CD14-positive monocyte (primary cell): Measurements from ENCODE around the gene LIMS2. TPM values are rescaled to one million over a fixed set of nuclear protein-coding genes. Genes with fewer than 3 reads are reported as not detected.

ENCODE experiments used
- DNase-seq, 3 donors: peaks; one replicate each; pipeline ENCODE4 v3.0.0-alpha.2; 2011 to 2022
- H2AFZ ChIP-seq: 2 replicates; pipeline ENCODE4 v1.6.0; 2012; ENCODE audit warnings: mild to moderate bottlenecking, low read depth, low read length, inconsistent platforms; ENCODE audit not compliant: insufficient read depth, poor library complexity, severe bottlenecking
- H3K27ac ChIP-seq, 2 donors: 1 replicate in 1 of 2; 2 replicates in 1 of 2; pipeline ENCODE4 v1.5.1; 2012 to 2013; ENCODE audit warnings: low read length in 2 of 2, control low read depth in 1 of 2, inconsistent platforms in 1 of 2, low read depth in 1 of 2, mild to moderate bottlenecking in 1 of 2
- H3K27me3 ChIP-seq, 2 donors: one replicate each; pipeline versions ENCODE4 v1.6.0 to v1.6.1; 2011 to 2013; ENCODE audit warnings: low read length in 2 of 2; ENCODE audit not compliant: control insufficient read depth in 2 of 2, insufficient read depth in 2 of 2
- H3K36me3 ChIP-seq, 2 donors: replicated peaks in 1 of 2; 1 replicate in 1 of 2; 2 replicates in 1 of 2; pipeline versions ENCODE4 v1.5.1 to v1.6.1; 2012 to 2013; ENCODE audit warnings: low read length in 2 of 2, control low read depth in 1 of 2, inconsistent platforms in 1 of 2, mild to moderate bottlenecking in 1 of 2; ENCODE audit not compliant: insufficient read depth in 2 of 2, control insufficient read depth in 1 of 2
- H3K4me1 ChIP-seq, 2 donors: 1 replicate in 1 of 2; 2 replicates in 1 of 2; pipeline versions ENCODE4 v1.5.1 to v1.6.1; 2012 to 2013; ENCODE audit warnings: low read length in 2 of 2, control low read depth in 1 of 2, inconsistent platforms in 1 of 2, mild to moderate bottlenecking in 1 of 2, moderate library complexity in 1 of 2; ENCODE audit not compliant: insufficient read depth in 2 of 2, control insufficient read depth in 1 of 2
- H3K4me2 ChIP-seq: replicated peaks from 2 replicates; pipeline ENCODE3; 2012; ENCODE audit warnings: low read length, moderate library complexity, mild to moderate bottlenecking; ENCODE audit not compliant: poor library complexity, severe bottlenecking; ENCODE audit errors: extremely low read depth
- H3K4me3 ChIP-seq, 3 experiments: fragments of 200-600 bp in 1 of 3; sonication (generic) in 1 of 3; replicated peaks in 1 of 3; 1 replicate in 2 of 3; 2 replicates in 1 of 3; pipeline ENCODE4 v1.5.1; 2011 to 2013; ENCODE audit warnings: low read length in 3 of 3, mild to moderate bottlenecking in 3 of 3, control low read depth in 2 of 3, low read depth in 2 of 3, inconsistent platforms in 1 of 3, moderate library complexity in 1 of 3
- H3K79me2 ChIP-seq: 2 replicates; pipeline ENCODE4 v1.6.0; 2012; ENCODE audit warnings: mild to moderate bottlenecking, control low read depth, inconsistent platforms, low read length, moderate library complexity; ENCODE audit not compliant: insufficient read depth
- H3K9ac ChIP-seq: 2 replicates; pipeline ENCODE4 v1.6.0; 2017; ENCODE audit warnings: low read length, mild to moderate bottlenecking; ENCODE audit not compliant: insufficient read depth, poor library complexity, severe bottlenecking
- H3K9me3 ChIP-seq, 2 donors: replicated peaks in 1 of 2; 1 replicate in 1 of 2; 2 replicates in 1 of 2; pipeline versions ENCODE4 v1.5.1 to v1.6.1; 2012 to 2013; ENCODE audit warnings: low read length in 2 of 2, control low read depth in 1 of 2; ENCODE audit not compliant: control insufficient read depth in 1 of 2, insufficient read depth in 1 of 2
- H4K20me1 ChIP-seq: 2 replicates; pipeline ENCODE4 v1.6.0; 2012; ENCODE audit warnings: mild to moderate bottlenecking, low read length, control low read depth, moderate library complexity; ENCODE audit not compliant: insufficient read depth
- H3K27ac Mint-ChIP-seq, 7 donors: one replicate each; pipeline ENCODE4 v1.8.0; 2020; ENCODE audit warnings: mild to moderate bottlenecking in 7 of 7, mixed read lengths in 7 of 7, moderate library complexity in 6 of 7, inconsistent platforms in 2 of 7
- H3K27me3 Mint-ChIP-seq, 3 donors: one replicate each; pipeline ENCODE4 v1.8.0; 2021 to 2022; ENCODE audit warnings: low read depth in 3 of 3, mild to moderate bottlenecking in 3 of 3, mixed read lengths in 3 of 3, moderate library complexity in 3 of 3, inconsistent platforms in 1 of 3
- H3K36me3 Mint-ChIP-seq, 2 donors: one replicate each; pipeline ENCODE4 v1.8.0; 2020; ENCODE audit warnings: mixed read lengths in 2 of 2, inconsistent platforms in 1 of 2, mild to moderate bottlenecking in 1 of 2
- H3K4me1 Mint-ChIP-seq: one replicate; pipeline ENCODE4 v1.8.0; 2020; ENCODE audit warnings: mild to moderate bottlenecking, mixed read lengths
- H3K4me3 Mint-ChIP-seq, 2 donors: one replicate each; pipeline ENCODE4 v1.8.0; 2020; ENCODE audit warnings: mild to moderate bottlenecking in 2 of 2, mixed read lengths in 2 of 2, moderate library complexity in 1 of 2
- H3K9me3 Mint-ChIP-seq, 7 donors: one replicate each; pipeline ENCODE4 v1.8.0; 2020 to 2022; ENCODE audit warnings: mixed read lengths in 7 of 7, mild to moderate bottlenecking in 6 of 7, moderate library complexity in 6 of 7, inconsistent platforms in 2 of 7
- CTCF ChIP-seq: fragments of 200-600 bp; IDR thresholded peaks from one replicate; pipeline ENCODE4 v1.8.0; 2022; ENCODE audit warnings: antibody characterized with exemption, mild to moderate bottlenecking
- WGBS: methylation state at CpG from one replicate; pipeline ENCODE4 v1.1.5; 2013; ENCODE audit warnings: missing lambda C conversion rate; ENCODE audit not compliant: insufficient coverage; 5-methylcytosine and 5-hydroxymethylcytosine counted together
- intact Hi-C, 2 donors: fragments of 100-400 bp; cut with micrococcal nuclease; formaldehyde crosslinking; loops; one replicate each; pipeline versions ENCODE4 v1.15.0 to v1.15.1; 2023
- polyA plus RNA-seq, 3 donors: library from polyadenylated mRNA; depleted of rRNA in 1 of 3; unstranded in 2 of 3; stranded (reverse) in 1 of 3; fragments of 300-500 nt in 2 of 3; fragments of >200 nt in 1 of 3; fragmentation: Illumina TruSeq in 2 of 3; gene quantifications; 1 replicate in 2 of 3; 2 replicates in 1 of 3; pipeline ENCODE4 v1.2.3, GENCODE V29; 2012 to 2021

Gene LIMS2
- polyA plus RNA-seq, 3 donors, result 0.13 to 1.3 (median 0.23) TPM

- Mint-ChIP-seq H3K4me1 (peaks cover 9% of the 10 kb centered on the region), H3K27me3 (peaks cover 47 to 63% (median 57%) of the 10 kb centered on the region in 3 donors), H3K36me3 (peaks cover 0 to 3% of the 10 kb centered on the region in 2 donors), H3K9me3 (peaks cover 0 to 13% (median 5%) of the 10 kb centered on the region in 7 donors), H3K27ac (no peak overlapping the region), H3K4me3 (peak overlapping the region; percentile 6 to 82)
- Histone ChIP-seq H3K4me2 (no peak overlapping the region), H3K4me1 (no peaks in the 10 kb centered on the region), H3K27me3 (peaks cover 36 to 52% of the 10 kb centered on the region in 2 donors), H3K4me3 (no peak overlapping the region), H3K36me3 (no peaks in the 10 kb centered on the region), H3K79me2 (no peaks in the 10 kb centered on the region), H3K27ac (no peak overlapping the region), H2AFZ (no peak overlapping the region), H3K9me3 (peaks cover 7% of the 10 kb centered on the region in 2 donors), H4K20me1 (no peaks in the 10 kb centered on the region), H3K9ac (no peak overlapping the region)
- WGBS, result 15% methylated on average over 67 of the region's 69 CpGs
- no peak for TF ChIP-seq CTCF
- DNase-seq, result no peak
- intact Hi-C loops, result no loop called here
These were observed 11.1 kb downstream of the LIMS2 start for GRCh38 chr2:127664065-127664894.

GRCh38 chr2:127663566-127664064 is 11.7 kb downstream of the LIMS2 start:
- TF ChIP-seq CTCF, result no peak
- no peaks in the 10 kb centered on the region for H3K4me1 ChIP-seq
- H3K4me1 Mint-ChIP-seq, result peaks cover 9% of the 10 kb centered on the region
- no peaks in the 10 kb centered on the region for H3K36me3 ChIP-seq
- H3K9me3 Mint-ChIP-seq, result peaks cover 0 to 13% (median 5%) of the 10 kb centered on the region in 7 donors
- H3K27ac ChIP-seq, result no peak overlapping the region
- DNase-seq, result no peak
- H2AFZ ChIP-seq, result no peak overlapping the region
- no peak overlapping the region for H3K27ac Mint-ChIP-seq
- no peaks in the 10 kb centered on the region for H3K79me2 ChIP-seq
- peaks cover 47 to 57% (median 53%) of the 10 kb centered on the region in 3 donors for H3K27me3 Mint-ChIP-seq
- no peak overlapping the region for H3K4me3 ChIP-seq
- H3K4me3 Mint-ChIP-seq, result peak overlapping the region in 1 of 2 donors; percentile 82
- no peak overlapping the region for H3K9ac ChIP-seq
- no peak overlapping the region for H3K4me2 ChIP-seq
- H3K36me3 Mint-ChIP-seq, result peaks cover 0 to 3% of the 10 kb centered on the region in 2 donors
- no peaks in the 10 kb centered on the region for H4K20me1 ChIP-seq
- WGBS, result 83% methylated on average over 3 of the region's 6 CpGs
- H3K27me3 ChIP-seq, result peaks cover 36 to 52% of the 10 kb centered on the region in 2 donors
- H3K9me3 ChIP-seq, result peaks cover 7% of the 10 kb centered on the region in 2 donors
- intact Hi-C loops, result no loop called here
